ENCODE data around the gene MYEOV. TPM values are rescaled to one million over a fixed set of nuclear protein-coding genes. Genes with fewer than 3 reads are reported as not detected.

MYEOV gene
- total and polyA plus RNA-seq, 2 of the 8 experiments (the other 6 are each of a cell fraction or from before 2014, with no cell fraction given): 0.44 to 0.67 TPM

GRCh38 chr11:69292221-69292648, 1.7 kb upstream of the MYEOV start (continued):
- no peak for TF ChIP-seq SP2 (IDR thresholded peaks at IDR 0.05; ENCODE audit: low read length)
- TF ChIP-seq CBX5 (IDR thresholded peaks at IDR 0.05; ENCODE audit: low read depth, low read length): no peak
- no peak for TF ChIP-seq ATF2 (IDR thresholded peaks at IDR 0.05; ENCODE audit: low read length)
- TF ChIP-seq RAD21 (IDR thresholded peaks at IDR 0.05 in 1 of 2, conservative IDR thresholded peaks at IDR 0.05 in 1 of 2; ENCODE audit: low read depth in 2 of 2, low read length in 2 of 2): peak; percentile 86 to 94
- no peak for TF ChIP-seq ZNF274 (IDR thresholded peaks at IDR 0.05; ENCODE audit: borderline replicate concordance, extremely low read depth, low read length)
- no peak for TF ChIP-seq KDM5A (IDR thresholded peaks at IDR 0.05; ENCODE audit: low read length)
- TF ChIP-seq MAFK (IDR thresholded peaks at IDR 0.05; ENCODE audit: low read depth, low read length): no peak
- no peak for TF ChIP-seq POLR2A (IDR thresholded peaks at IDR 0.05; ENCODE audit: control extremely low read depth in 1 of 2, low read depth in 2 of 2, low read length in 2 of 2)
- TF ChIP-seq CHD7 (IDR thresholded peaks at IDR 0.05; ENCODE audit: insufficient replicate concordance, low read length): no peak
- no peak for TF ChIP-seq TAF1 (IDR thresholded peaks at IDR 0.05; ENCODE audit: low read depth, low read length)
- no peak for TF ChIP-seq BCL11A (IDR thresholded peaks at IDR 0.05; ENCODE audit: low read depth in 2 of 2, low read length in 2 of 2)

All from H1 (cell line).